HepG2 (cell line): Measurements from ENCODE around the gene ZKSCAN2. TPM values are rescaled to one million over a fixed set of nuclear protein-coding genes. Genes with fewer than 3 reads are reported as not detected.

Source experiments
- CAMTA2 ChIP-seq: sonication (generic); formaldehyde crosslinking; IDR thresholded peaks from 2 replicates; pipeline ENCODE4 v1.4.0; 2020; ENCODE audit warnings: mild to moderate bottlenecking, missing genetic modification reagents, borderline replicate concordance
- DNMT3B ChIP-seq: conservative IDR thresholded peaks from 2 replicates; pipeline ENCODE4 v1.6.1; 2016; ENCODE audit warnings: missing biosample characterization, control low read depth
- HHEX ChIP-seq: IDR thresholded peaks from 2 replicates; pipeline ENCODE4 v1.6.1; 2016; ENCODE audit warnings: control low read depth
- HNF1A ChIP-seq, 2 experiments: sonication (generic) in 1 of 2; formaldehyde crosslinking in 1 of 2; IDR thresholded peaks; 2 replicates each; pipeline versions ENCODE4 v1.4.0 to v1.6.1; 2016 to 2020; ENCODE audit warnings: borderline replicate concordance in 1 of 2, low read depth in 1 of 2, mild to moderate bottlenecking in 1 of 2, missing genetic modification reagents in 1 of 2
- MLX ChIP-seq: IDR thresholded peaks from 2 replicates; pipeline ENCODE4 v1.6.1; 2016
- RBFOX2 ChIP-seq: fragments of 200-400 bp; formaldehyde crosslinking; IDR thresholded peaks from 2 replicates; pipeline ENCODE4 v1.6.1; 2017; ENCODE audit warnings: low read depth, mild to moderate bottlenecking, low read length
- TIGD3 ChIP-seq: sonication (generic); formaldehyde crosslinking; IDR thresholded peaks from 2 replicates; pipeline ENCODE4 v1.5.1; 2020; ENCODE audit warnings: mild to moderate bottlenecking, missing genetic modification reagents, borderline replicate concordance
- XBP1 ChIP-seq: sonication (generic); formaldehyde crosslinking; IDR thresholded peaks from 2 replicates; pipeline ENCODE4 v1.5.0; 2020; ENCODE audit warnings: missing genetic modification reagents
- ZNF142 ChIP-seq: sonication (generic); formaldehyde crosslinking; IDR thresholded peaks from 2 replicates; pipeline ENCODE4 v1.4.0; 2020; ENCODE audit warnings: missing genetic modification reagents
- ZNF160 ChIP-seq: sonication (generic); formaldehyde crosslinking; IDR thresholded peaks from 2 replicates; pipeline ENCODE4 v1.8.0; 2022; ENCODE audit warnings: mild to moderate bottlenecking, inconsistent platforms, missing genetic modification reagents
- ZNF280D ChIP-seq: sonication (generic); formaldehyde crosslinking; IDR thresholded peaks from 2 replicates; pipeline ENCODE4 v1.5.1; 2020; ENCODE audit warnings: mild to moderate bottlenecking, missing genetic modification reagents
- ZNF329 ChIP-seq: sonication (generic); formaldehyde crosslinking; IDR thresholded peaks from 2 replicates; pipeline ENCODE4 v1.9.0; 2021; ENCODE audit warnings: low read depth, mild to moderate bottlenecking, missing genetic modification reagents
- ZNF776 ChIP-seq: sonication (generic); formaldehyde crosslinking; IDR thresholded peaks from 2 replicates; pipeline ENCODE4 v1.4.0; 2020; ENCODE audit warnings: mild to moderate bottlenecking, missing genetic modification reagents
- polyA plus RNA-seq, 8 experiments: library from polyadenylated mRNA; depleted of rRNA in 3 of 8; stranded (reverse) in 7 of 8; unstranded in 1 of 8; fragments of >200 nt; fragmentation: Illumina TruSeq in 4 of 8; extraction: Trizol in 4 of 8; gene quantifications; 2 replicates each; pipeline versions ENCODE4 v1.2.1 to v1.2.3, GENCODE V29; 2011 to 2016; ENCODE audit warnings: low read depth in 4 of 8, missing spikeins in 1 of 8, mixed read lengths in 1 of 8; ENCODE audit not compliant: insufficient read depth in 1 of 8
- total RNA-seq, 5 experiments: library from RNA; depleted of rRNA; stranded (reverse); fragments of >200 nt; fragmentation: Illumina TruSeq; extraction: Trizol; gene quantifications; 2 replicates each; pipeline ENCODE4 v1.2.3, GENCODE V29; 2016; ENCODE audit warnings: low read depth in 1 of 5

The ZKSCAN2 gene
- total and polyA plus RNA-seq, 2 of the 13 experiments (the other 11 are each of a cell fraction or from before 2014, with no cell fraction given) = 4.2 to 11.1 TPM

GRCh38 chr16:25257470-25257955, at the start of gene ZKSCAN2 (continued):
- TF ChIP-seq HNF1A (IDR thresholded peaks at IDR 0.05; ENCODE audit: low read depth) (no peak), HNF1A (CRISPR knock-in tag; IDR thresholded peaks at IDR 0.05; ENCODE audit: borderline replicate concordance) (peak; percentile 46; the same call in 1 of the 2 replicates), RBFOX2 (peak; percentile 99), TIGD3 (CRISPR knock-in tag) (no peak), ZNF142 (peak; percentile 23; the same call in 1 of the 2 replicates), CAMTA2 (CRISPR knock-in tag) (no peak; the same call in 1 of the 2 replicates), MLX (peak; percentile 58; the same call in 1 of the 2 replicates), XBP1 (CRISPR knock-in tag) (0 out of 2 replicates have a peak, but pooled peaks have one; percentile 53), ZNF776 (CRISPR knock-in tag) (peak; percentile 56; the same call in 1 of the 2 replicates), HHEX (CRISPR knock-in tag) (no peak), DNMT3B (CRISPR knock-in tag) (no peak), ZNF329 (CRISPR knock-in tag) (peak; percentile 70; the same call in 1 of the 2 replicates), ZNF160 (CRISPR knock-in tag) (no peak; the same call in 1 of the 2 replicates), ZNF280D (no peak)
